HCT116 (cell line): ENCODE results near the gene SLC6A17. TPM values are rescaled to one million over a fixed set of nuclear protein-coding genes. Genes with fewer than 3 reads are reported as not detected.

Source experiments
- ATAC-seq: fragments of 200-7000 bp; cut with Tn5 transposase; 2 replicates; pipeline ENCODE4 v1.9.1; 2020; ENCODE audit warnings: mild to moderate bottlenecking, moderate library complexity
- BruUV-seq: library from RNA; stranded (reverse); fragments of 400-500 nt; replicated peaks from 2 replicates; lab custom pipeline; 2021; lab: Mats Ljungman, UMichigan
- CTCF ChIA-PET: fragments of 300-600 bp; sonication (Branson Sonifier 250); formaldehyde crosslinking; loops from one replicate; lab custom pipeline; 2021; ENCODE audit warnings: antibody characterized with exemption; lab: Charles Lee
- POLR2A ChIA-PET: fragments of 300-600, 350-600 bp; sonication (Branson Sonifier 250); formaldehyde crosslinking; loops from one replicate; lab custom pipeline; 2021; ENCODE audit warnings: antibody characterized with exemption; lab: Charles Lee
- RAD21 ChIA-PET, 2 experiments: fragments of 300-600 bp; sonication (Branson Sonifier 250); formaldehyde crosslinking; loops; one replicate each; lab custom pipeline; 2023; ENCODE audit warnings: low total read pairs in 2 of 2; ENCODE audit not compliant: uncharacterized antibody in 2 of 2, unreplicated experiment in 2 of 2, low non-redundant PET in 1 of 2; lab: Charles Lee
- DNase-seq: peaks from one replicate; pipeline ENCODE4 v3.0.0-alpha.2; 2010; ENCODE audit warnings: low read depth, low spot score
- H2AFZ ChIP-seq: fragments of 200-600 bp; shearing (Covaris generic), sonication (generic); 2 replicates; pipeline ENCODE4 v1.6.1; 2017; ENCODE audit warnings: low read depth, mixed run types, mixed read lengths, antibody characterized with exemption, low read length; ENCODE audit not compliant: poor library complexity, severe bottlenecking
- H3K27ac ChIP-seq: 2 replicates; pipeline ENCODE4 v1.5.1; 2012; ENCODE audit warnings: low read depth, low read length
- H3K27me3 ChIP-seq: fragments of 200-600 bp; sonication (generic); 2 replicates; pipeline ENCODE4 v1.6.1; 2016; ENCODE audit warnings: mixed run types, low read length, mixed read lengths; ENCODE audit not compliant: insufficient read depth
- H3K36me3 ChIP-seq, 2 experiments: fragments of 200-500 bp in 1 of 2; fragments of 200-600 bp in 1 of 2; sonication (Bioruptor generic) in 1 of 2; sonication (generic) in 1 of 2; 2 replicates each; pipeline versions ENCODE4 v1.5.1 to v1.6.1; 2014 to 2016; ENCODE audit warnings: low read length in 2 of 2, inconsistent platforms in 1 of 2, mixed read lengths in 1 of 2, mixed run types in 1 of 2; ENCODE audit not compliant: insufficient read depth in 2 of 2, control insufficient read depth in 1 of 2
- H3K4me1 ChIP-seq, 2 experiments: fragments of 200-600 bp in 1 of 2; sonication (generic) in 1 of 2; 2 replicates each; pipeline versions ENCODE4 v1.5.1 to v1.6.1; 2012 to 2017; ENCODE audit warnings: low read length in 2 of 2, inconsistent platforms in 1 of 2, mild to moderate bottlenecking in 1 of 2, mixed read lengths in 1 of 2, mixed run types in 1 of 2, moderate library complexity in 1 of 2; ENCODE audit not compliant: insufficient read depth in 2 of 2, control insufficient read depth in 1 of 2
- H3K4me2 ChIP-seq: fragments of 200-600 bp; sonication (generic); 2 replicates; pipeline ENCODE4 v1.6.1; 2017; ENCODE audit warnings: mixed run types, low read length, mixed read lengths
- H3K4me3 ChIP-seq, 2 experiments: fragments of 200-600 bp in 1 of 2; sonication (generic) in 1 of 2; replicated peaks in 1 of 2; 2 replicates each; pipeline ENCODE4 v1.5.1; 2011 to 2016; ENCODE audit warnings: low read length in 2 of 2, control low read depth in 1 of 2, low read depth in 1 of 2, mild to moderate bottlenecking in 1 of 2, mixed read lengths in 1 of 2, mixed run types in 1 of 2
- H3K79me2 ChIP-seq: fragments of 200-600 bp; sonication (generic); 2 replicates; pipeline ENCODE4 v1.6.1; 2017; ENCODE audit warnings: mild to moderate bottlenecking, mixed run types, low read length, moderate library complexity, mixed read lengths; ENCODE audit not compliant: insufficient read depth
- H3K9ac ChIP-seq: fragments of 200-600 bp; sonication (generic); 2 replicates; pipeline ENCODE4 v1.6.1; 2016; ENCODE audit warnings: low read length, mixed read lengths
- H3K9me2 ChIP-seq: fragments of 200-600 bp; sonication (generic), shearing (Covaris generic); 2 replicates; pipeline ENCODE4 v1.6.1; 2017; ENCODE audit warnings: mixed run types, mild to moderate bottlenecking, moderate library complexity; ENCODE audit not compliant: insufficient read depth
- H3K9me3 ChIP-seq, 2 experiments: fragments of 200-500 bp in 1 of 2; fragments of 200-600 bp in 1 of 2; sonication (Bioruptor generic) in 1 of 2; sonication (generic) in 1 of 2; 2 replicates each; pipeline ENCODE4 v1.6.1; 2014 to 2017; ENCODE audit warnings: low read length in 2 of 2, mixed read lengths in 2 of 2, inconsistent platforms in 1 of 2, low read depth in 1 of 2, mild to moderate bottlenecking in 1 of 2, mixed run types in 1 of 2, moderate library complexity in 1 of 2; ENCODE audit not compliant: control insufficient read depth in 1 of 2, insufficient read depth in 1 of 2
- H4K20me1 ChIP-seq: fragments of 200-600 bp; sonication (generic), shearing (Covaris generic); 2 replicates; pipeline ENCODE4 v1.6.1; 2017; ENCODE audit warnings: mixed run types, mild to moderate bottlenecking, moderate library complexity; ENCODE audit not compliant: insufficient read depth
- CEBPB ChIP-seq: IDR thresholded peaks from 2 replicates; pipeline ENCODE4 v1.6.1; 2012; ENCODE audit warnings: low read depth
- ELF1 ChIP-seq: IDR thresholded peaks from 2 replicates; pipeline ENCODE4 v1.6.1; 2012; ENCODE audit warnings: low read depth, borderline replicate concordance
- EZH2 ChIP-seq: fragments of 200-600 bp; sonication (generic); IDR thresholded peaks from 2 replicates; pipeline ENCODE4 v1.6.1; 2017; ENCODE audit warnings: antibody characterized with exemption, mixed run types
- FOSL1 ChIP-seq: IDR thresholded peaks from 2 replicates; pipeline ENCODE4 v1.6.1; 2012; ENCODE audit warnings: low read depth
- POLR2A ChIP-seq: IDR thresholded peaks from 2 replicates; pipeline ENCODE4 v1.7.0; 2011; ENCODE audit warnings: borderline replicate concordance; ENCODE audit not compliant: insufficient read depth, insufficient read length; ENCODE audit errors: extremely low read depth
- RAD21 ChIP-seq: IDR thresholded peaks from 2 replicates; pipeline ENCODE4 v1.6.1; 2012; ENCODE audit warnings: low read depth, mild to moderate bottlenecking
- SIN3A ChIP-seq: IDR thresholded peaks from 2 replicates; pipeline ENCODE4 v1.6.1; 2012; ENCODE audit warnings: low read depth
- SP1 ChIP-seq: IDR thresholded peaks from 2 replicates; pipeline ENCODE4 v1.6.1; 2012; ENCODE audit warnings: low read depth
- SRF ChIP-seq: IDR thresholded peaks from 2 replicates; pipeline ENCODE4 v1.6.1; 2012; ENCODE audit warnings: low read depth
- YY1 ChIP-seq: IDR thresholded peaks from 2 replicates; pipeline ENCODE4 v1.6.1; 2011; ENCODE audit warnings: low read length, low read depth, moderate library complexity, mild to moderate bottlenecking; ENCODE audit not compliant: insufficient replicate concordance; ENCODE audit errors: extremely low read depth
- ZFX ChIP-seq: fragments of 450-650 bp; IDR thresholded peaks from 2 replicates; pipeline ENCODE4 v1.6.1; 2017
- intact Hi-C: fragments of 100-400 bp; cut with micrococcal nuclease; formaldehyde crosslinking; loops from 2 replicates; pipeline ENCODE4 v1.10.0; 2022
- total RNA-seq: library from RNA; stranded (reverse); gene quantifications from one replicate; pipeline ENCODE4 v1.2.1, GENCODE V29; 2021; ENCODE audit not compliant: unreplicated experiment
- TF ChIP-seq, protein P1 (sequence below), 3 experiments: fragments of 200-600 bp in 1 of 3; sonication (generic) in 1 of 3; IDR thresholded peaks in 2 of 3; conservative IDR thresholded peaks in 1 of 3; 2 replicates each; pipeline ENCODE4 v1.5.1; 2012 to 2017; ENCODE audit warnings: low read depth in 2 of 3, low read length in 2 of 3, antibody characterized with exemption in 1 of 3, borderline replicate concordance in 1 of 3, control low read depth in 1 of 3, mild to moderate bottlenecking in 1 of 3, mixed read lengths in 1 of 3, mixed run types in 1 of 3, moderate library complexity in 1 of 3; ENCODE audit not compliant: insufficient read depth in 1 of 3
- TF ChIP-seq, protein P2 (sequence below): IDR thresholded peaks from 2 replicates; pipeline ENCODE4 v1.6.1; 2012; ENCODE audit warnings: low read depth
- TF ChIP-seq, protein P3 (sequence below): IDR thresholded peaks from 2 replicates; pipeline ENCODE4 v1.6.1; 2011; ENCODE audit warnings: mild to moderate bottlenecking, low read length, moderate library complexity; ENCODE audit not compliant: insufficient replicate concordance; ENCODE audit errors: extremely low read depth
- TF ChIP-seq, protein P4 (sequence below): IDR thresholded peaks from 2 replicates; pipeline ENCODE4 v1.6.1; 2012
- TF ChIP-seq, protein P5 (sequence below): IDR thresholded peaks from 2 replicates; pipeline ENCODE4 v1.6.1; 2012

SLC6A17 gene
- total RNA-seq, 1 experiment from 2014 or later, result 10.5 TPM

DNA sequence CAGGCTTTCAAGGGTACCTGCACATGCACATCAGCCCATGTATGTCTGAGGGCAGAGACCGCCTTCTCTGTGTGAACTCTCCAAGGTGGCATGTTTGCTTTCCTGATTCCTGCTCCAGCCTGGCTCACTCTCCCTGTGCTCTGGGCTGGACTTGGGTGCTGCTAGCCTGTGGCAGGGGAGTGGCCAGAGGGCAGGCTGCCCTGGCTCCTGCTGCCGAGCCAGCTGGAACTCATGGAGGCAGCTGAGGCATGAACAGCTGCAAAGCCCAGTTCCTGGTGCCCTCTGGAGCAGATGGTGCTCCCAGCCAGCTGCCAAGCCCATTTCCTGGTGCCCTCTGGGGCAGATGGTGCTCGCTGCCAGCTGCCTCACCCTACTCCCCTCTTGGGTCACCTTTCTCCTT lies 30.5 kb upstream of the SLC6A17 start:
- Histone ChIP-seq H3K36me3 (no peaks in the 10 kb centered on the region), H3K27me3 (no peaks in the 10 kb centered on the region; the same call in 1 of the 2 replicates), H3K9me3 (peaks cover 5 to 10% of the 10 kb centered on the region in 2 experiments; a peak in 2 of 4 replicates), H4K20me1 (no peaks in the 10 kb centered on the region), H2AFZ (no peak overlapping the region), H3K27ac (no peak overlapping the region), H3K4me3 (no peak overlapping the region)
- POLR2A ChIA-PET, result no interaction called here
- intact Hi-C loops, result no loop called here
- DNase-seq (no peak), ATAC-seq (no peak)
- RAD21 ChIA-PET, result no interaction called here
- no TSS peak for BruUV-seq
- no peak for TF ChIP-seq SP1
- TF ChIP-seq ELF1, result no peak
- TF ChIP-seq POLR2A, result no peak
- no peak for TF ChIP-seq SIN3A
- TF ChIP-seq RAD21, result no peak
- no peak for TF ChIP-seq FOSL1
- TF ChIP-seq CEBPB, result no peak
- TF ChIP-seq, protein P1, sequence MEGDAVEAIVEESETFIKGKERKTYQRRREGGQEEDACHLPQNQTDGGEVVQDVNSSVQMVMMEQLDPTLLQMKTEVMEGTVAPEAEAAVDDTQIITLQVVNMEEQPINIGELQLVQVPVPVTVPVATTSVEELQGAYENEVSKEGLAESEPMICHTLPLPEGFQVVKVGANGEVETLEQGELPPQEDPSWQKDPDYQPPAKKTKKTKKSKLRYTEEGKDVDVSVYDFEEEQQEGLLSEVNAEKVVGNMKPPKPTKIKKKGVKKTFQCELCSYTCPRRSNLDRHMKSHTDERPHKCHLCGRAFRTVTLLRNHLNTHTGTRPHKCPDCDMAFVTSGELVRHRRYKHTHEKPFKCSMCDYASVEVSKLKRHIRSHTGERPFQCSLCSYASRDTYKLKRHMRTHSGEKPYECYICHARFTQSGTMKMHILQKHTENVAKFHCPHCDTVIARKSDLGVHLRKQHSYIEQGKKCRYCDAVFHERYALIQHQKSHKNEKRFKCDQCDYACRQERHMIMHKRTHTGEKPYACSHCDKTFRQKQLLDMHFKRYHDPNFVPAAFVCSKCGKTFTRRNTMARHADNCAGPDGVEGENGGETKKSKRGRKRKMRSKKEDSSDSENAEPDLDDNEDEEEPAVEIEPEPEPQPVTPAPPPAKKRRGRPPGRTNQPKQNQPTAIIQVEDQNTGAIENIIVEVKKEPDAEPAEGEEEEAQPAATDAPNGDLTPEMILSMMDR (IDR thresholded peaks at IDR 0.05 in 2 of 3, conservative IDR thresholded peaks at IDR 0.05 in 1 of 3; ENCODE audit: borderline replicate concordance in 1 of 3, insufficient read depth in 1 of 3, low read depth in 2 of 3, low read length in 2 of 3), result no peak
- TF ChIP-seq, protein P2, sequence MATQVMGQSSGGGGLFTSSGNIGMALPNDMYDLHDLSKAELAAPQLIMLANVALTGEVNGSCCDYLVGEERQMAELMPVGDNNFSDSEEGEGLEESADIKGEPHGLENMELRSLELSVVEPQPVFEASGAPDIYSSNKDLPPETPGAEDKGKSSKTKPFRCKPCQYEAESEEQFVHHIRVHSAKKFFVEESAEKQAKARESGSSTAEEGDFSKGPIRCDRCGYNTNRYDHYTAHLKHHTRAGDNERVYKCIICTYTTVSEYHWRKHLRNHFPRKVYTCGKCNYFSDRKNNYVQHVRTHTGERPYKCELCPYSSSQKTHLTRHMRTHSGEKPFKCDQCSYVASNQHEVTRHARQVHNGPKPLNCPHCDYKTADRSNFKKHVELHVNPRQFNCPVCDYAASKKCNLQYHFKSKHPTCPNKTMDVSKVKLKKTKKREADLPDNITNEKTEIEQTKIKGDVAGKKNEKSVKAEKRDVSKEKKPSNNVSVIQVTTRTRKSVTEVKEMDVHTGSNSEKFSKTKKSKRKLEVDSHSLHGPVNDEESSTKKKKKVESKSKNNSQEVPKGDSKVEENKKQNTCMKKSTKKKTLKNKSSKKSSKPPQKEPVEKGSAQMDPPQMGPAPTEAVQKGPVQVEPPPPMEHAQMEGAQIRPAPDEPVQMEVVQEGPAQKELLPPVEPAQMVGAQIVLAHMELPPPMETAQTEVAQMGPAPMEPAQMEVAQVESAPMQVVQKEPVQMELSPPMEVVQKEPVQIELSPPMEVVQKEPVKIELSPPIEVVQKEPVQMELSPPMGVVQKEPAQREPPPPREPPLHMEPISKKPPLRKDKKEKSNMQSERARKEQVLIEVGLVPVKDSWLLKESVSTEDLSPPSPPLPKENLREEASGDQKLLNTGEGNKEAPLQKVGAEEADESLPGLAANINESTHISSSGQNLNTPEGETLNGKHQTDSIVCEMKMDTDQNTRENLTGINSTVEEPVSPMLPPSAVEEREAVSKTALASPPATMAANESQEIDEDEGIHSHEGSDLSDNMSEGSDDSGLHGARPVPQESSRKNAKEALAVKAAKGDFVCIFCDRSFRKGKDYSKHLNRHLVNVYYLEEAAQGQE, result no peak
- TF ChIP-seq SRF, result no peak
- TF ChIP-seq YY1, result no peak
- TF ChIP-seq, protein P3, sequence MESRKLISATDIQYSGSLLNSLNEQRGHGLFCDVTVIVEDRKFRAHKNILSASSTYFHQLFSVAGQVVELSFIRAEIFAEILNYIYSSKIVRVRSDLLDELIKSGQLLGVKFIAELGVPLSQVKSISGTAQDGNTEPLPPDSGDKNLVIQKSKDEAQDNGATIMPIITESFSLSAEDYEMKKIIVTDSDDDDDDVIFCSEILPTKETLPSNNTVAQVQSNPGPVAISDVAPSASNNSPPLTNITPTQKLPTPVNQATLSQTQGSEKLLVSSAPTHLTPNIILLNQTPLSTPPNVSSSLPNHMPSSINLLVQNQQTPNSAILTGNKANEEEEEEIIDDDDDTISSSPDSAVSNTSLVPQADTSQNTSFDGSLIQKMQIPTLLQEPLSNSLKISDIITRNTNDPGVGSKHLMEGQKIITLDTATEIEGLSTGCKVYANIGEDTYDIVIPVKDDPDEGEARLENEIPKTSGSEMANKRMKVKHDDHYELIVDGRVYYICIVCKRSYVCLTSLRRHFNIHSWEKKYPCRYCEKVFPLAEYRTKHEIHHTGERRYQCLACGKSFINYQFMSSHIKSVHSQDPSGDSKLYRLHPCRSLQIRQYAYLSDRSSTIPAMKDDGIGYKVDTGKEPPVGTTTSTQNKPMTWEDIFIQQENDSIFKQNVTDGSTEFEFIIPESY, result no peak
- no peak for TF ChIP-seq EZH2
- TF ChIP-seq, protein P4, sequence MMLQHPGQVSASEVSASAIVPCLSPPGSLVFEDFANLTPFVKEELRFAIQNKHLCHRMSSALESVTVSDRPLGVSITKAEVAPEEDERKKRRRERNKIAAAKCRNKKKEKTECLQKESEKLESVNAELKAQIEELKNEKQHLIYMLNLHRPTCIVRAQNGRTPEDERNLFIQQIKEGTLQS, result no peak
- TF ChIP-seq, protein P5, sequence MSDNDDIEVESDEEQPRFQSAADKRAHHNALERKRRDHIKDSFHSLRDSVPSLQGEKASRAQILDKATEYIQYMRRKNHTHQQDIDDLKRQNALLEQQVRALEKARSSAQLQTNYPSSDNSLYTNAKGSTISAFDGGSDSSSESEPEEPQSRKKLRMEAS, result no peak
- no peak for TF ChIP-seq ZFX
- TF ChIP-seq, all 23 proteins: peak for 0
- H3K9ac ChIP-seq, result no peak overlapping the region
- no peaks in the 10 kb centered on the region for H3K79me2 ChIP-seq
- H3K4me1 ChIP-seq, result peaks cover 0 to 11% of the 10 kb centered on the region in 2 experiments; a peak in 2 of 4 replicates
- CTCF ChIA-PET, result interaction anchor here (0.9 kb wide), 1 partner anchor 32 kb away, joined by 3 read pairs; no protein-coding TSS in a partner anchor
- no peak overlapping the region for H3K4me2 ChIP-seq
- no peaks in the 10 kb centered on the region for H3K9me2 ChIP-seq
